ENCODE results near the gene MAPT.
"Not testable (repeated sequence)": the region's sequence is repeated elsewhere in the genome, so short reads cannot be mapped to it uniquely, and the experiment has no call there.

Gene MAPT

DNA sequence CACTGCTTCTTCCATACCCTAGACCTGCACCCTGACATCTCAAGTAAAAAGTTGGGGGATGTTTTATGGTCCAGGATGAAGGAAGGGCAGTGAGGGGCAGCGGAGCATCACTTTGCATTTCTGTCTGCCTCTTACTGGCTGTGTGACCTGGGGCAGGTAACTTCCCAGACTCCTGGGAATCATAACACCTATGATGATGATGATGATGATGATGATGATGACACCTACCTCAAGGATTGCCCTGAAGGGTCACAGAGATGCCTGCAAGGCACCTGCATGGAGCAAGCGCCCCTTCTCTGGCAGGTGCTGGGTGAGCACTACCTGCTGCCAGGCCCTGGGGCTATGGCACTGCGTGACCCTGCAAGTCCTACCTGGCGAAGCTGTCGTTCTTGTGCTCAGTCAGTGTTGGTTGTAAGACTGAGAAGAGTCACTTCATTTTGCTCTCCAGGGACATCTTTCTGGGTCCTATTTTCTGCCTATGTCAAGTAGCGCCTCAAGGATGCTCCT is 58.5 kb downstream of the MAPT start:
- no peak for DNase-seq (ENCODE audit: low read depth in 2 of 2)

GRCh38 chr17:45953561-45953960 is 59.2 kb downstream of the MAPT start:
- DNase-seq (ENCODE audit: low read depth in 2 of 2), result no peak

GRCh38 chr17:45954914-45955313 is 60.6 kb downstream of the MAPT start:
- no peak for DNase-seq (ENCODE audit: low read depth in 2 of 2)

- no peak for DNase-seq (ENCODE audit: low read depth in 2 of 2)
Observed at GRCh38 chr17:45955326-45955725, 61.0 kb downstream of the MAPT start.

DNA sequence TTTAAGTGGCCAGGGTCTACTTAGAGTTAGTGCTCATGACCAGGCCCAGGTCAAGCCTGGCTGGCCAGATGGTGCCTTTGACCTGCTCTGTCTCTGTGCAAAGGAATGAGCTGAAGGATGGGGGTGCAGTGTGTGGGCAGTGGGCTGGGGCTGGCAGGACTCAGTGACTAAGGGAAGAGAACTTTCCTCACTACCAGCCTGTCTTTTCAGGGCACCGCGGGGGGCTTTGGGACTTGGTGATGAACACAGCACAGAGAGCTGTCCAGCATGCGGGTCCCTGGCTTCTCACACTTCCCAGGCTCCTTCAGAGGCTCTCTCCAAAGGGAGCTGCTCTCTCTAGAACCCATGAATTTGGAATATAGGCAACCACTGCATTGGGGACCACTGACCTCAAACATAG is 61.7 kb downstream of the MAPT start:
- no peak for DNase-seq (ENCODE audit: low read depth in 2 of 2)

GRCh38 chr17:45956746-45957145 is 62.4 kb downstream of the MAPT start:
- not testable (repeated sequence) for DNase-seq (ENCODE audit: low read depth in 2 of 2)

DNA sequence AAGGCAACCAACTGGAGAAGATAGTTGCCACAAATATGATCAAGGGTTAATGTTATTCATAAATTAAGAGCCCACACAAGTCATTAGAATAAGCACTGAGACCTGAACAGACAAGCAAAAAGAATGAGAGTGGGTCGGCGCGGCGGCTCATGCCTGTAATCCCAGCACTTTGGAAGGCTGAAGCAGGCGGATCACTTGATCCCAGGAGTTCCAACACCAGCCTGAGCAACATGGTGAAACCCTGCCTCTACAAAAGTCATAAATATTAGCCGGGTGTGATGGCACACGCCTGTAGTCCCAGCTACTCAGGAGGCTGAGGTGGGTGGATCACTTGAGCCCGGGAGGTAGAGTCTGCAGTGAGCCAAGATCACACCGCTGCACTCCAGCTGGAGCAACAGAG is 64.0 kb downstream of the MAPT start:
- DNase-seq (ENCODE audit: low read depth in 2 of 2), result no peak

GRCh38 chr17:45958994-45959665 is 64.8 kb downstream of the MAPT start:
- no peak for DNase-seq (ENCODE audit: low read depth in 2 of 2)

GRCh38 chr17:45960311-45960710 is 66.0 kb downstream of the MAPT start:
- no peak for DNase-seq (ENCODE audit: low read depth in 2 of 2)

GRCh38 chr17:45961206-45961605 is 66.9 kb downstream of the MAPT start:
- DNase-seq (ENCODE audit: low read depth in 2 of 2), result no peak

- no peak for DNase-seq (ENCODE audit: low read depth in 2 of 2)
Observed at GRCh38 chr17:45962221-45962972, 68.0 kb downstream of the MAPT start.

- DNase-seq (ENCODE audit: low read depth in 2 of 2), result no peak
Observed at GRCh38 chr17:45963283-45963682, 68.9 kb downstream of the MAPT start.

- DNase-seq (ENCODE audit: low read depth in 2 of 2), result no peak
Observed at GRCh38 chr17:45963889-45964288, 69.5 kb downstream of the MAPT start.

- DNase-seq (ENCODE audit: low read depth in 2 of 2), result no peak
Observed at GRCh38 chr17:45964634-45965033, 70.3 kb downstream of the MAPT start.

GRCh38 chr17:45965812-45966211 is 71.5 kb downstream of the MAPT start:
- DNase-seq (ENCODE audit: low read depth in 2 of 2), result no peak

DNA sequence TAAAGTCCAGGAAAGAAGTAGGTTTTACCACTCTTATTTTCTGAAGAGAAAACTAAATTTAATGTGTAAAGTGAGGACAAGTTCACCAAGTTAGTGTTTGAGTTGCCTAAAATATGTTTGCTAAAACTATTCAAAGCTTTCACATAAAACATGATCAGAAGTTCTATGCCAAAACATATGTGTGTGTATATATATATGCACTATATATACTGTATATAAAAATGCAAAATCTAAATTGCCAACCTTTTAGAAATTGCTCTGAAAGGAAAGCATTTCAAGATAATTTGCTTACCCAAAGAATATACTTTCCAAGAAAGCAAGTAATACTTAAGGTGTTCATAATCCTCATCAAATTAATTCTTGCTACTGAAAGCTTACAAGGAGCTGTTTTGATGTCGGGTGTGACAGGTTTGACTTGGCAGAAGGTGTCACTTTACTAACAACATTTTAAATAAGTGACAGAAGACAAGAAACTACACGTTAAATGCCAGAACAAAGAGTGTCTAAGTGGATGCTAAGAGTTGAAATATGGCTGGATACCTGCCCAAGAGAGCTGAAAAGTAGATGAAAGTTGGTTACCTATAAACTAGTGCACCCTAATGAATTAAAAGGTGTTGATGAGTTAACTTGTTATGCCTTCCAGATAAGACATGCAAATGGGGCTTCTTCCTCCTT is 72.4 kb downstream of the MAPT start:
- no peak for DNase-seq (ENCODE audit: low read depth in 2 of 2)

DNA sequence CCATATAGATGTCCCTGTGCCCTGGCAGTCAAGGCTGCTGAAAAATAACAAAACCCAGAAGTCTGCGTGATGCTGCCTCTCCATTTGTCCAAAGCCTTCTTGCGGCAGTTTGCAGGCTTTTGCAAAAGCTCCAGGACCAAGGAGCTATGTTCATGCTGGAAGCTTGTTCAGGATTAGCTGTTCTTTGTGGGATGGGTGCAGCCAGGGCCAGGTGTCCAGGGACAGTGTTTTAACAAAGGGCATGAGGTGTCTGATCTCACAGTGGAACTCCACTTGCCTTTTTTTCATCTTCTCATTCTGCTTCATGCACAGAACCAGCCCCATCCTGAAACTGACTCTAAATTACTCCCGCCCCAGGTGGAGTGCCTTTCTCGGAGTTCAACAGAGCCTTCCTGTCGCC is 73.0 kb downstream of the MAPT start:
- DNase-seq (ENCODE audit: low read depth in 2 of 2), result no peak

DNA sequence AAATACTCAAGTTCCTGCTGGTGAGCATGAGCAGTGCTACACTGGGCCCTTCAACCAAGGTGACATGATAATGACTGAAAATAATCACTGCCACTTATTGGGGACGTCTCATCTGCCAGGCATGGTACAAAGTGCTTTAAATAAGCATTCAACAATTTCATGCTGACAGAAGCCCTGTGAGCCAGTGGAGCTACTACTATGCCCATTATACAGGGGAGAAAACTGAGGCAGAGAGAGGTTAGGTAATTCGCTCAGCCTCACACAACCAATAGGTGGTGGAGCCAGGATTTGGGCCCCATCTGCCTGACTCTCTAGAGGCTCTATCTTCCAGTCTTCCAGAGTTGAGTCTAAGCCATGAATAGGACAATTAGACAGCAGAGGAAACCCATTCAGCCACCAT is 74.4 kb downstream of the MAPT start:
- no peak for DNase-seq (ENCODE audit: low read depth in 2 of 2)

DNA sequence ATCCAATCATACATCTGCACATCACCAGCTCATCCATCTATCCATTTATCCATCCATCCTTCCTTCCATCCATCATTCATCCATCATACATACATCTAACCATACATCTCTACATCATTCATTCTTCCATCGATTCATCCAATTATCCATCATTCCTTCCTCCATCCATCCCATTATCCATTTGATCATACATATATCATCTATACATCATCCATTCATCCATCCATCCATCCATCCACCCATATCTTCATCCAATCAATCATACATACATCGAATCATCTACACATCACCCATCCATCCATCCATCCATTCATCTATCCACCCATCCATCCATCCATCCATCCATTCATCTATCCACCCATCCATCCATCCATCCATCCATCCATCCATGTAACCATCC is 75.4 kb downstream of the MAPT start:
- DNase-seq (ENCODE audit: low read depth in 2 of 2), result no peak

DNA sequence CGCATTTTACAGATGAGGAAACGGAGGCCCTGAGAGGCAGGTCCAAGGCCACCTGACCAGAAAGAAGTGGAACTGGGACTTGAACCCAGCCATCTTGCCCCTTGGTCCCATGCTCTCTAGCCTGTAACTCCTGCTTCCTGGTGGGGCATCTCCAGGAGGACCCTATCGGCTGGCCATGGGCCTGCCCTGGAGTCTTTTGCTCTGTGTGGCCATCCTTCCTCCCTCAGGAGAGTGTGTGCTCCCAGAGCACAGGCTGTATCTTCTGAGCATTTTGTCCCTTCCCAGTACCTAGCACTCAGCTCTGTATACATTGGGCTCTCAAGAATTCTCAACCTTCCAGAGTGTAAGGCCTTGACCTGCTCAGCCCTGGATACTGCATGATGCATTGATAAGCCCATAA is 76.3 kb downstream of the MAPT start:
- DNase-seq (ENCODE audit: low read depth in 2 of 2), result no peak

GRCh38 chr17:45971698-45972141 is 77.4 kb downstream of the MAPT start:
- DNase-seq (ENCODE audit: low read depth in 2 of 2), result no peak

- no peak for DNase-seq (ENCODE audit: low read depth in 2 of 2)
Observed at GRCh38 chr17:45972531-45972930, 78.2 kb downstream of the MAPT start.
